Measurements from ENCODE around the gene CTDSPL2. TPM values are rescaled to one million over a fixed set of nuclear protein-coding genes. Genes with fewer than 3 reads are reported as not detected.

Gene CTDSPL2
- total and polyA plus RNA-seq, 2 experiments from 2014 or later: 42.2 to 86.2 TPM

DNA sequence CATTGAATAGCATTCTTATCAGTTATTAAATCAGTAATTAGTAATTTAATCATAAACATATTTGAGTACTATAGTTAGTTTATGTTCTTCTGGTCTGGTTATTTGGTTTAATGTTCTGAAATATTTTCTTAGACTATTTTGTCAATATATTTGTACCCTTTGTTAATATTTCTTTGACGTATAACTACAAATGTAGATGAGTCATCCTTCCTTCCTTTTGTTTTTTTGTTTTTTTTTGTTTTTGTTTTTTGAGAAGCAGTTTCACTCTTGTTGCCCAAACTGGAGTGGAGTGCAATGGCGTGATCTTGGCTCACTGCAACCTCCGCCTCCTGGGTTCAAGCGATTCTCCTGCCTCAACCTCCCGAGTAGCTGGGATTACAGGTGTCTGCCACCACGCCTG, 92.1 kb downstream of the CTDSPL2 start:
- H3K4me1 Mint-ChIP-seq: no peaks in the 10 kb centered on the region
- DNase-seq (ENCODE audit: low spot score) (no peak), ATAC-seq (no peak)
- 0 out of 2 replicates have a peak, but pooled peaks cover 3% of the 10 kb centered on the region for H3K79me2 ChIP-seq (replicated peaks; ENCODE audit: insufficient read depth)
- peaks cover 53% of the 10 kb centered on the region for H3K36me3 Mint-ChIP-seq (ENCODE audit: low read depth)
- H3K27ac Mint-ChIP-seq: no peak overlapping the region
- no peaks in the 10 kb centered on the region for H3F3A ChIP-seq (replicated peaks; ENCODE audit: low read depth)
- H3K4me3 Mint-ChIP-seq: no peak overlapping the region
- no peak for TF ChIP-seq EZH2 (IDR thresholded peaks at IDR 0.05; ENCODE audit: low read depth, unreplicated experiment)
- TF ChIP-seq STAT1 (IDR thresholded peaks at IDR 0.05; ENCODE audit: unreplicated experiment): no peak
- TF ChIP-seq, protein P1, sequence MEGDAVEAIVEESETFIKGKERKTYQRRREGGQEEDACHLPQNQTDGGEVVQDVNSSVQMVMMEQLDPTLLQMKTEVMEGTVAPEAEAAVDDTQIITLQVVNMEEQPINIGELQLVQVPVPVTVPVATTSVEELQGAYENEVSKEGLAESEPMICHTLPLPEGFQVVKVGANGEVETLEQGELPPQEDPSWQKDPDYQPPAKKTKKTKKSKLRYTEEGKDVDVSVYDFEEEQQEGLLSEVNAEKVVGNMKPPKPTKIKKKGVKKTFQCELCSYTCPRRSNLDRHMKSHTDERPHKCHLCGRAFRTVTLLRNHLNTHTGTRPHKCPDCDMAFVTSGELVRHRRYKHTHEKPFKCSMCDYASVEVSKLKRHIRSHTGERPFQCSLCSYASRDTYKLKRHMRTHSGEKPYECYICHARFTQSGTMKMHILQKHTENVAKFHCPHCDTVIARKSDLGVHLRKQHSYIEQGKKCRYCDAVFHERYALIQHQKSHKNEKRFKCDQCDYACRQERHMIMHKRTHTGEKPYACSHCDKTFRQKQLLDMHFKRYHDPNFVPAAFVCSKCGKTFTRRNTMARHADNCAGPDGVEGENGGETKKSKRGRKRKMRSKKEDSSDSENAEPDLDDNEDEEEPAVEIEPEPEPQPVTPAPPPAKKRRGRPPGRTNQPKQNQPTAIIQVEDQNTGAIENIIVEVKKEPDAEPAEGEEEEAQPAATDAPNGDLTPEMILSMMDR (conservative IDR thresholded peaks at IDR 0.05; ENCODE audit: low read depth in 2 of 2): no peak
- no peak for TF ChIP-seq ZNF331 (CRISPR knock-in tag; IDR thresholded peaks at IDR 0.05; ENCODE audit: low read depth)
- TF ChIP-seq ZNF114 (CRISPR knock-in tag; IDR thresholded peaks at IDR 0.05): no peak
- TF ChIP-seq, protein P2, sequence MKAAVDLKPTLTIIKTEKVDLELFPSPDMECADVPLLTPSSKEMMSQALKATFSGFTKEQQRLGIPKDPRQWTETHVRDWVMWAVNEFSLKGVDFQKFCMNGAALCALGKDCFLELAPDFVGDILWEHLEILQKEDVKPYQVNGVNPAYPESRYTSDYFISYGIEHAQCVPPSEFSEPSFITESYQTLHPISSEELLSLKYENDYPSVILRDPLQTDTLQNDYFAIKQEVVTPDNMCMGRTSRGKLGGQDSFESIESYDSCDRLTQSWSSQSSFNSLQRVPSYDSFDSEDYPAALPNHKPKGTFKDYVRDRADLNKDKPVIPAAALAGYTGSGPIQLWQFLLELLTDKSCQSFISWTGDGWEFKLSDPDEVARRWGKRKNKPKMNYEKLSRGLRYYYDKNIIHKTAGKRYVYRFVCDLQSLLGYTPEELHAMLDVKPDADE (IDR thresholded peaks at IDR 0.05): no peak
- no peak for TF ChIP-seq JUNB (IDR thresholded peaks at IDR 0.05; ENCODE audit: unreplicated experiment)
- no peak for TF ChIP-seq NANOG (IDR thresholded peaks at IDR 0.05; ENCODE audit: borderline replicate concordance)
- TF ChIP-seq, protein P3, sequence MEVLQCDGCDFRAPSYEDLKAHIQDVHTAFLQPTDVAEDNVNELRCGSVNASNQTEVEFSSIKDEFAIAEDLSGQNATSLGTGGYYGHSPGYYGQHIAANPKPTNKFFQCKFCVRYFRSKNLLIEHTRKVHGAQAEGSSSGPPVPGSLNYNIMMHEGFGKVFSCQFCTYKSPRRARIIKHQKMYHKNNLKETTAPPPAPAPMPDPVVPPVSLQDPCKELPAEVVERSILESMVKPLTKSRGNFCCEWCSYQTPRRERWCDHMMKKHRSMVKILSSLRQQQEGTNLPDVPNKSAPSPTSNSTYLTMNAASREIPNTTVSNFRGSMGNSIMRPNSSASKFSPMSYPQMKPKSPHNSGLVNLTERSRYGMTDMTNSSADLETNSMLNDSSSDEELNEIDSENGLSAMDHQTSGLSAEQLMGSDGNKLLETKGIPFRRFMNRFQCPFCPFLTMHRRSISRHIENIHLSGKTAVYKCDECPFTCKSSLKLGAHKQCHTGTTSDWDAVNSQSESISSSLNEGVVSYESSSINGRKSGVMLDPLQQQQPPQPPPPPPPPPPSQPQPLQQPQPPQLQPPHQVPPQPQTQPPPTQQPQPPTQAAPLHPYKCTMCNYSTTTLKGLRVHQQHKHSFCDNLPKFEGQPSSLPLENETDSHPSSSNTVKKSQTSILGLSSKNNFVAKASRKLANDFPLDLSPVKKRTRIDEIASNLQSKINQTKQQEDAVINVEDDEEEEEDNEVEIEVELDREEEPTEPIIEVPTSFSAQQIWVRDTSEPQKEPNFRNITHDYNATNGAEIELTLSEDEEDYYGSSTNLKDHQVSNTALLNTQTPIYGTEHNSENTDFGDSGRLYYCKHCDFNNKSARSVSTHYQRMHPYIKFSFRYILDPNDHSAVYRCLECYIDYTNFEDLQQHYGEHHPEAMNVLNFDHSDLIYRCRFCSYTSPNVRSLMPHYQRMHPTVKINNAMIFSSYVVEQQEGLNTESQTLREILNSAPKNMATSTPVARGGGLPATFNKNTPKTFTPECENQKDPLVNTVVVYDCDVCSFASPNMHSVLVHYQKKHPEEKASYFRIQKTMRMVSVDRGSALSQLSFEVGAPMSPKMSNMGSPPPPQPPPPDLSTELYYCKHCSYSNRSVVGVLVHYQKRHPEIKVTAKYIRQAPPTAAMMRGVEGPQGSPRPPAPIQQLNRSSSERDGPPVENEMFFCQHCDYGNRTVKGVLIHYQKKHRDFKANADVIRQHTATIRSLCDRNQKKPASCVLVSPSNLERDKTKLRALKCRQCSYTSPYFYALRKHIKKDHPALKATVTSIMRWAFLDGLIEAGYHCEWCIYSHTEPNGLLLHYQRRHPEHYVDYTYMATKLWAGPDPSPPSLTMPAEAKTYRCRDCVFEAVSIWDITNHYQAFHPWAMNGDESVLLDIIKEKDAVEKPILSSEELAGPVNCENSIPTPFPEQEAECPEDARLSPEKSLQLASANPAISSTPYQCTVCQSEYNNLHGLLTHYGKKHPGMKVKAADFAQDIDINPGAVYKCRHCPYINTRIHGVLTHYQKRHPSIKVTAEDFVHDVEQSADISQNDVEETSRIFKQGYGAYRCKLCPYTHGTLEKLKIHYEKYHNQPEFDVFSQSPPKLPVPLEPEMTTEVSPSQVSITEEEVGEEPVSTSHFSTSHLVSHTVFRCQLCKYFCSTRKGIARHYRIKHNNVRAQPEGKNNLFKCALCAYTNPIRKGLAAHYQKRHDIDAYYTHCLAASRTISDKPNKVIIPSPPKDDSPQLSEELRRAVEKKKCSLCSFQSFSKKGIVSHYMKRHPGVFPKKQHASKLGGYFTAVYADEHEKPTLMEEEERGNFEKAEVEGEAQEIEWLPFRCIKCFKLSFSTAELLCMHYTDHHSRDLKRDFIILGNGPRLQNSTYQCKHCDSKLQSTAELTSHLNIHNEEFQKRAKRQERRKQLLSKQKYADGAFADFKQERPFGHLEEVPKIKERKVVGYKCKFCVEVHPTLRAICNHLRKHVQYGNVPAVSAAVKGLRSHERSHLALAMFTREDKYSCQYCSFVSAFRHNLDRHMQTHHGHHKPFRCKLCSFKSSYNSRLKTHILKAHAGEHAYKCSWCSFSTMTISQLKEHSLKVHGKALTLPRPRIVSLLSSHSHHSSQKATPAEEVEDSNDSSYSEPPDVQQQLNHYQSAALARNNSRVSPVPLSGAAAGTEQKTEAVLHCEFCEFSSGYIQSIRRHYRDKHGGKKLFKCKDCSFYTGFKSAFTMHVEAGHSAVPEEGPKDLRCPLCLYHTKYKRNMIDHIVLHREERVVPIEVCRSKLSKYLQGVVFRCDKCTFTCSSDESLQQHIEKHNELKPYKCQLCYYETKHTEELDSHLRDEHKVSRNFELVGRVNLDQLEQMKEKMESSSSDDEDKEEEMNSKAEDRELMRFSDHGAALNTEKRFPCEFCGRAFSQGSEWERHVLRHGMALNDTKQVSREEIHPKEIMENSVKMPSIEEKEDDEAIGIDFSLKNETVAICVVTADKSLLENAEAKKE (CRISPR knock-in tag; IDR thresholded peaks at IDR 0.05): no peak
- TF ChIP-seq EZH2phosphoT487 (IDR thresholded peaks at IDR 0.05; ENCODE audit: unreplicated experiment): no peak
- TF ChIP-seq CREB1 (CRISPR knock-in tag; IDR thresholded peaks at IDR 0.05; ENCODE audit: low read depth): no peak
- TF ChIP-seq, protein P4, sequence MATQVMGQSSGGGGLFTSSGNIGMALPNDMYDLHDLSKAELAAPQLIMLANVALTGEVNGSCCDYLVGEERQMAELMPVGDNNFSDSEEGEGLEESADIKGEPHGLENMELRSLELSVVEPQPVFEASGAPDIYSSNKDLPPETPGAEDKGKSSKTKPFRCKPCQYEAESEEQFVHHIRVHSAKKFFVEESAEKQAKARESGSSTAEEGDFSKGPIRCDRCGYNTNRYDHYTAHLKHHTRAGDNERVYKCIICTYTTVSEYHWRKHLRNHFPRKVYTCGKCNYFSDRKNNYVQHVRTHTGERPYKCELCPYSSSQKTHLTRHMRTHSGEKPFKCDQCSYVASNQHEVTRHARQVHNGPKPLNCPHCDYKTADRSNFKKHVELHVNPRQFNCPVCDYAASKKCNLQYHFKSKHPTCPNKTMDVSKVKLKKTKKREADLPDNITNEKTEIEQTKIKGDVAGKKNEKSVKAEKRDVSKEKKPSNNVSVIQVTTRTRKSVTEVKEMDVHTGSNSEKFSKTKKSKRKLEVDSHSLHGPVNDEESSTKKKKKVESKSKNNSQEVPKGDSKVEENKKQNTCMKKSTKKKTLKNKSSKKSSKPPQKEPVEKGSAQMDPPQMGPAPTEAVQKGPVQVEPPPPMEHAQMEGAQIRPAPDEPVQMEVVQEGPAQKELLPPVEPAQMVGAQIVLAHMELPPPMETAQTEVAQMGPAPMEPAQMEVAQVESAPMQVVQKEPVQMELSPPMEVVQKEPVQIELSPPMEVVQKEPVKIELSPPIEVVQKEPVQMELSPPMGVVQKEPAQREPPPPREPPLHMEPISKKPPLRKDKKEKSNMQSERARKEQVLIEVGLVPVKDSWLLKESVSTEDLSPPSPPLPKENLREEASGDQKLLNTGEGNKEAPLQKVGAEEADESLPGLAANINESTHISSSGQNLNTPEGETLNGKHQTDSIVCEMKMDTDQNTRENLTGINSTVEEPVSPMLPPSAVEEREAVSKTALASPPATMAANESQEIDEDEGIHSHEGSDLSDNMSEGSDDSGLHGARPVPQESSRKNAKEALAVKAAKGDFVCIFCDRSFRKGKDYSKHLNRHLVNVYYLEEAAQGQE (IDR thresholded peaks at IDR 0.05; ENCODE audit: unreplicated experiment): no peak
- no peak for TF ChIP-seq POLR2AphosphoS5 (IDR thresholded peaks at IDR 0.05; ENCODE audit: low read depth)
- H3K9me2 ChIP-seq (ENCODE audit: insufficient read depth): no peaks in the 10 kb centered on the region
- H3K27ac ChIP-seq (ENCODE audit: low read depth): no peak overlapping the region
- no peak overlapping the region for H3K4me2 ChIP-seq
- no peaks in the 10 kb centered on the region; the same call in 1 of the 2 replicates for H4K20me1 ChIP-seq (replicated peaks; ENCODE audit: insufficient read depth)
- H3K27me3 ChIP-seq (ENCODE audit: insufficient read depth): no peaks in the 10 kb centered on the region
- H2AFZ ChIP-seq: no peak overlapping the region
- no peaks in the 10 kb centered on the region for H3K9me3 Mint-ChIP-seq
- H3K4me3 ChIP-seq: no peak overlapping the region
- no peaks in the 10 kb centered on the region for H3K4me1 ChIP-seq (ENCODE audit: insufficient read depth)
- H3K27me3 Mint-ChIP-seq (ENCODE audit: insufficient read depth, low read depth, poor library complexity): no peaks in the 10 kb centered on the region
- peaks cover 26% of the 10 kb centered on the region for H3K36me3 ChIP-seq (ENCODE audit: insufficient read depth)
